Activated CD4-positive, alpha-beta T cell treated with anti-CD3 and anti-CD28 coated beads for 36 hours (primary cell): Measurements from ENCODE around the gene ADAMTS5. TPM values are rescaled to one million over a fixed set of nuclear protein-coding genes. Genes with fewer than 3 reads are reported as not detected.

Experiments
- ATAC-seq: fragments of 200-7000 bp; cut with Tn5 transposase; one replicate; pipeline ENCODE4 v1.10.0; 2021; ENCODE audit warnings: mild to moderate bottlenecking, moderate library complexity
- CTCF ChIA-PET: fragments of 350-600 bp; sonication (Branson Sonifier 250); formaldehyde crosslinking; loops from one replicate; lab custom pipeline; 2021; ENCODE audit warnings: antibody characterized with exemption; lab: Charles Lee
- POLR2A ChIA-PET: fragments of 350-600 bp; sonication (Branson Sonifier 250); formaldehyde crosslinking; loops from one replicate; lab custom pipeline; 2021; ENCODE audit warnings: antibody characterized with exemption, inconsistent platforms; lab: Charles Lee
- DNase-seq: peaks from one replicate; pipeline ENCODE4 v3.0.0-alpha.2; 2020
- H3K27ac Mint-ChIP-seq: one replicate; pipeline ENCODE4 v1.8.0; 2021; ENCODE audit warnings: mixed read lengths
- H3K27me3 Mint-ChIP-seq: one replicate; pipeline ENCODE4 v1.8.0; 2021; ENCODE audit warnings: mixed read lengths
- H3K36me3 Mint-ChIP-seq: one replicate; pipeline ENCODE4 v1.8.0; 2021; ENCODE audit warnings: low read depth, mixed read lengths
- H3K4me1 Mint-ChIP-seq: one replicate; pipeline ENCODE4 v1.8.0; 2021; ENCODE audit warnings: mixed read lengths
- H3K4me3 Mint-ChIP-seq: one replicate; pipeline ENCODE4 v1.8.0; 2021; ENCODE audit warnings: mild to moderate bottlenecking, moderate library complexity, mixed read lengths
- H3K9me3 Mint-ChIP-seq: one replicate; pipeline ENCODE4 v1.8.0; 2021; ENCODE audit warnings: low read depth, mixed read lengths
- intact Hi-C, 2 experiments: fragments of 100-400 bp; cut with DNase I in 1 of 2; cut with micrococcal nuclease in 1 of 2; formaldehyde crosslinking; loops; one replicate each; pipeline versions ENCODE4 v1.14.2 to v1.15.1; 2022 to 2024; cut with DNase I, micrococcal nuclease
- total RNA-seq, 2 experiments: library from RNA; stranded (reverse); gene quantifications; one replicate each; pipeline ENCODE4 v1.2.3, GENCODE V29; 2021

ADAMTS5 gene
- total RNA-seq, 2 experiments from 2014 or later: not detected

DNA sequence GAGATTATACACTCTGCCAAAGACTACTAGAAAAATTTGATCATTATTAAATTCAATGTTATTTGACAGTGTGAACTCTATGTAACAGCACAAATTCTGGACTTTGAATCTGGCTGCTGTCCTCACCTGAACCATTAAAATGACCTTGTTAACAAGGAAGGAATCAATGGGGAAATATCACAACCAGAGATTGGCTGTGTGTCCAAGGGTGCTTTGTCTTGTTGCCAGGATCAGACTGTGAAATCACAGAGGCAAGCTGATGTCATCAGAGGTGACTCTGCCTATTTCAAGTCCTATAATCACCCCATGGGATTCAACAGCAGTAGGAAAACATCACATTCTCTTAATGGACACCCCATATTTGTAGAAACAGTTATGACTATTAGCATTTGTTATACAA is 46.8 kb downstream of the ADAMTS5 start:
- CTCF ChIA-PET: no interaction called here
- intact Hi-C loops: no loop called here
- Mint-ChIP-seq H3K4me3 (no peak overlapping the region), H3K27ac (no peak overlapping the region), H3K9me3 (no peaks in the 10 kb centered on the region), H3K4me1 (no peaks in the 10 kb centered on the region), H3K36me3 (no peaks in the 10 kb centered on the region), H3K27me3 (peaks cover 6% of the 10 kb centered on the region)
- ATAC-seq (no peak), DNase-seq (no peak)
- POLR2A ChIA-PET: no interaction called here

DNA sequence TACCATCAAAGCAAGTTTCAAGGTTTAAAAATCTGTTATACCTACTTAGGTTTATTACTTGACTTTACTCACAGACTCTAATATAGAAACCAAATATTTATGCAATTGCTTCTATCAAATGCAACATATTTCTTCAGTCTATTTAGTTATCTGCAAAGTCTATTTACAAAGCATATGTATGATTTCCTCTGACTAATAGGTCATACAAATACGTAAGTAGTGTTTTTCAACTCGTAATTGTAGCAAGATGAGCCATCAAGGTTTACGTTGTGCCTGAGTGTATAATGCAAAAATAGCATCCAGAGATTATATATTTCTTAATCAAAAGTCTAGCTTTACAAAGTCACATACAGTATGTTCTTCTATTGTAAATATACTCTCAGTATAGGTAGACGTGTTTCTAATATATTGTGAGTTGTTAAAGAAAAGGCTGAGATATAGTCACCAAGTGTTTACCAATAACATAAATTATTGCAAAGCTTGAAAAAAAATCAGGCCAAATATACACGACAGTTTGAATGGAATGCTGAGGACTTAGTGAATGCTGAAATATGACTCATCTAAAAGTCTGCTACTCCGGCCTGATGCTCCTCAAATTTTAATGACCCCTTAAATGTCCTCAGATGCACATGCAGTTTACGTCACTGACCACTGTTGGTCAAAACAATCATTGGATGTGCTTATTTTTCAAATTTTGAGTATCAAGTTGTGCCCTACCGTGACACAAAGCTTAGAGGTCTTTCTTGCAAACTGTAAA is 48.4 kb downstream of the ADAMTS5 start:
- ChIA-PET CTCF (no interaction called here), POLR2A (no interaction called here)
- peaks cover 5% of the 10 kb centered on the region for H3K9me3 Mint-ChIP-seq
- H3K27ac Mint-ChIP-seq: no peak overlapping the region
- peaks cover 10% of the 10 kb centered on the region for H3K27me3 Mint-ChIP-seq
- no peaks in the 10 kb centered on the region for H3K4me1 Mint-ChIP-seq
- ATAC-seq: no peak
- intact Hi-C loops: no loop called here
- no peak for DNase-seq
- H3K36me3 Mint-ChIP-seq: no peaks in the 10 kb centered on the region
- no peak overlapping the region for H3K4me3 Mint-ChIP-seq

DNA sequence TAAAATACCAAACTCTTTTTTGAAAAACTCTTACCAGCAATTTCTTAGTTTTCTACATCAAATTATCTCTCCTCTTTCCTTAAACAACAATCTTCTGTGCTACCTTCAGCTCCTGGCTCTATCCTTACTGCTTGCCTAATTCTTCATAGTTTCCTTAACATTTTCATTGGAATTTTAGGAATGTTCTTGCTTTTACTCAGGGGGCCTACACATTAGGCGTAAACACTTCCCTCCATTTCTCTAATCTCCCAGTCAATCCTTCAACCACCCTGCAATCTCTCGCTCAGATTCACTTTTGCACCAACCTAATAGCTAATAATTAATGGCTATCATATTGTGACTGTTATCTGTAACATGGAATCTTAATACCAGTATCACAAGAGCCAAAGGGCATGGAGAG is 50.1 kb downstream of the ADAMTS5 start:
- intact Hi-C loops: no loop called here
- ATAC-seq (no peak), DNase-seq (no peak)
- no peak overlapping the region for H3K4me3 Mint-ChIP-seq
- POLR2A ChIA-PET: no interaction called here
- no peaks in the 10 kb centered on the region for H3K36me3 Mint-ChIP-seq
- H3K9me3 Mint-ChIP-seq: peaks cover 5% of the 10 kb centered on the region
- peaks cover 12% of the 10 kb centered on the region for H3K27me3 Mint-ChIP-seq
- CTCF ChIA-PET: no interaction called here
- H3K4me1 Mint-ChIP-seq: no peaks in the 10 kb centered on the region
- H3K27ac Mint-ChIP-seq: no peak overlapping the region

DNA sequence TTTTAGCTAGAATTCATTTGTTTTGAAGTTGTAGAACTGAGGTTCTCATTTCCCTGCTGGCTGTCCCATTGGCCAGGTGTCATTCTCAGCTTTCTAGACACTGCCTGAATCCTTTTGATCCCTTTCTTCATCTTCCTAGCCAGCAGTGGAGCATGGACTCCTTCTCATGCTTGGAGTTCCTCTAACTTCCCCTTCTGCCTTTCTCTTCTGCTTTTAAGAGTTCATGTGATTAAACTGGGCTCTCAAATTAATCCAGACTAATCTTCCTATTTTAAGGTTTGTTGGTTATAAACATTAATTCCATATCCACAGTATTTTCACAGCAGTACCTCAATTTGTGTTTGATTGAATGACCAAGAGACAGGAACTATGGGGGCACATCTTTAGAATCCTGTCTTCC is 52.3 kb downstream of the ADAMTS5 start:
- ChIA-PET POLR2A (no interaction called here), CTCF (interaction anchor here (1.1 kb wide), 1 partner anchor 9 kb away, joined by 3 read pairs; no protein-coding TSS in a partner anchor)
- Mint-ChIP-seq H3K36me3 (no peaks in the 10 kb centered on the region), H3K27ac (no peak overlapping the region), H3K9me3 (peaks cover 5% of the 10 kb centered on the region), H3K4me3 (no peak overlapping the region), H3K27me3 (peaks cover 12% of the 10 kb centered on the region), H3K4me1 (no peaks in the 10 kb centered on the region)
- ATAC-seq (no peak), DNase-seq (no peak)
- intact Hi-C loops: no loop called here

DNA sequence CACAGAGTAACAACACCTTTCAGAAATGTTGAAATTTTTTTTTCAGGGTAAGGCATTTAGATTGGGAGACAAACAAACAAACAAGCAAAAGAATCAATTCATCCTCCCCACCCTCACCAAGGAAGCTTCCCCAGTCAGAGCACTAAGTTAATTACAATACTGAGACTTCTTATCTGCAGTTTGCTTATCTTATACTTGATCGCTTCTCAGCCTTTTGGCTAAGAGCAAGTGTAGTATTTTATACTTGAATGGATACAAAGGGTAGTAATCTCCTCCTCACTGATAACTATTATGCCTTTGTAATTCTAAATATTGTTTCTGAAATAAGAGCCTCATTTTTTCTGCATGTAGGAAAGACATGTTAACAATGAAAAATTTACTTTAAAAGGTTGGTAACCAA is 54.4 kb downstream of the ADAMTS5 start:
- Mint-ChIP-seq H3K9me3 (peaks cover 5% of the 10 kb centered on the region), H3K4me3 (no peak overlapping the region), H3K27ac (no peak overlapping the region), H3K4me1 (no peaks in the 10 kb centered on the region), H3K27me3 (peaks cover 12% of the 10 kb centered on the region), H3K36me3 (no peaks in the 10 kb centered on the region)
- POLR2A ChIA-PET: no interaction called here
- CTCF ChIA-PET: no interaction called here
- intact Hi-C loops: no loop called here
- no peak for ATAC-seq
- no peak for DNase-seq

DNA sequence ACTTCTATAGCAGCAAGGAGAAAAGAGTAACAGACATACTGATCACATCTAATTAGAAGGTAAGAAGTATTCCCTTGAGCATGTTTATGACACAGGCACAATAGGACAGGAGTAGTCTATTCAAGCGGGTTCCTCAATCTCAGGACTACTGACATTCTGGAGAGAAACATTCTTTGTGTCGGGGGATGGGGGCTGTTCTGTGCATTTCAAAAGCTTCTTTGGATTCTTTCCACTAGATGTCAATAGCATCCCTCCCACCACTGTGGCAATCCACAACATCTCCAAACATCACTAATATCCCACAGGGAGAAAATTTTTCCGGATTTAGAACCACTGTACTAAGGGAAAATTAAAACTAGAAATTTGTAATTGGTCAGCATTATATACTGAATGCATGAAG is 56.9 kb downstream of the ADAMTS5 start:
- no peak for ATAC-seq
- Mint-ChIP-seq H3K27me3 (peaks cover 10% of the 10 kb centered on the region), H3K4me3 (no peak overlapping the region), H3K27ac (no peak overlapping the region), H3K9me3 (peaks cover 5% of the 10 kb centered on the region), H3K4me1 (no peaks in the 10 kb centered on the region), H3K36me3 (no peaks in the 10 kb centered on the region)
- no peak for DNase-seq
- intact Hi-C loops: no loop called here
- CTCF ChIA-PET: interaction anchor here (0.6 kb wide), 1 partner anchor 14 kb away, joined by 3 read pairs; no protein-coding TSS in a partner anchor
- POLR2A ChIA-PET: no interaction called here

DNA sequence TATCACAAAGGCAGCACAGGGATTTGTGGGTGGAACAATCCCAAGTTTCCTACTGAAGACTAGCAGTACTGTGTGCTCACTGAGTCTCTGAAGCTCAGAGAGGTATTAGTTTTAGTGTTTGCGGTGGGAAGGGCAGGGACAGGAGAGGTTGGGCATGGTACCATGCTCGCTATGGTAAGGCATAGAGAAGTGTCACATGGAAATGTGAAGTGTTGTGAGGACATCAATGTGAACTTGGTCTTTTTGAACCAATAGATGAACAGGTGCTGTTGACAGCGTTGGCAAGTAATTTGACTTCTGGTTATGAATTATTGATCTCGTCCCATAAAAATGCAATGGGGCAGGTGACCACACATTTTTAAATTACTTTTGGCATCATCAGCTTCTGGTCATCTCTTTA is 65.9 kb downstream of the ADAMTS5 start:
- ATAC-seq (no peak), DNase-seq (no peak)
- no peaks in the 10 kb centered on the region for H3K4me1 Mint-ChIP-seq
- H3K9me3 Mint-ChIP-seq: no peaks in the 10 kb centered on the region
- H3K27me3 Mint-ChIP-seq: peaks cover 5% of the 10 kb centered on the region
- H3K36me3 Mint-ChIP-seq: no peaks in the 10 kb centered on the region
- ChIA-PET CTCF (no interaction called here), POLR2A (no interaction called here)
- intact Hi-C loops: no loop called here
- no peak overlapping the region for H3K4me3 Mint-ChIP-seq
- no peak overlapping the region for H3K27ac Mint-ChIP-seq

DNA sequence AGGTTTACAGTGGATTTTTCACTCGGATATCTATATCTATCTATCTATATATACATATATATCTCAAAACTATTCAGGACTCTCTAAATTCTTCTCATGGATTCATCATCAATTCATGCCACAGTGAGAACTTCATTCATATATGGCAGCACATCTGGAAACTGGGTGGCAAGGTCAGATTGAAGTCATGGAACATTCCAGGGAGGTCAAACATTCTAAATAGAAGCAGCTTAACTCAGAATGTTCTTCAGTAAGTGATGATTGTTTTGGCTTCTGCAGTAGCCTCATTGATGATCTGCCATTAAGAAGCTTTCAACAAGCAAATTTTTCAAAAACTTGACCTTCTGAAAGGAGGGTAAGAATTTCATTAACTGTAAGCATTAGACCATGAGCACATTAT is 74.7 kb downstream of the ADAMTS5 start:
- Mint-ChIP-seq H3K4me3 (no peak overlapping the region), H3K36me3 (no peaks in the 10 kb centered on the region), H3K9me3 (no peaks in the 10 kb centered on the region), H3K27ac (no peak overlapping the region), H3K27me3 (no peaks in the 10 kb centered on the region), H3K4me1 (no peaks in the 10 kb centered on the region)
- no peak for ATAC-seq
- ChIA-PET POLR2A (no interaction called here), CTCF (no interaction called here)
- no peak for DNase-seq
- intact Hi-C loops: no loop called here

DNA sequence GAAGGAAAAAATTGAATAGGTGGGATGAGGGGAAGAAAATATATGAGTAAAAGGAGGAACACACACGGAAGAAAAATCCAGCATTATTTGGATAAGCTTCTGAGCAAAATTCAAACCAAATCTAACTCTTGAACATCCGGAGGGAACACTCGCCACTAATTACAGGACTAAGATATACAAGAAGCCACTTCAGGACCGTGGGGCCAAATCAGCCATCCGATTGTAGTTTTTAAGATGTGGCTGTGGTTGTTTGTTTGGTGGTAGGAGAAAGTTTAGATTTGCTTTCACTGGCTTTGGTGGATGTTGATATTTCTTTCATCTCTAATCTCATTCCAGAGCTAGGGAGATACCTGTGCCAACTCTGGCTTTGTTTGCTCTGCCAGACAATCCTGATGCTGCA is 78.0 kb downstream of the ADAMTS5 start:
- Mint-ChIP-seq H3K9me3 (no peaks in the 10 kb centered on the region), H3K36me3 (no peaks in the 10 kb centered on the region), H3K4me3 (no peak overlapping the region), H3K27ac (no peak overlapping the region), H3K27me3 (no peaks in the 10 kb centered on the region), H3K4me1 (no peaks in the 10 kb centered on the region)
- DNase-seq (no peak), ATAC-seq (no peak)
- CTCF ChIA-PET: no interaction called here
- POLR2A ChIA-PET: no interaction called here
- intact Hi-C loops: no loop called here

DNA sequence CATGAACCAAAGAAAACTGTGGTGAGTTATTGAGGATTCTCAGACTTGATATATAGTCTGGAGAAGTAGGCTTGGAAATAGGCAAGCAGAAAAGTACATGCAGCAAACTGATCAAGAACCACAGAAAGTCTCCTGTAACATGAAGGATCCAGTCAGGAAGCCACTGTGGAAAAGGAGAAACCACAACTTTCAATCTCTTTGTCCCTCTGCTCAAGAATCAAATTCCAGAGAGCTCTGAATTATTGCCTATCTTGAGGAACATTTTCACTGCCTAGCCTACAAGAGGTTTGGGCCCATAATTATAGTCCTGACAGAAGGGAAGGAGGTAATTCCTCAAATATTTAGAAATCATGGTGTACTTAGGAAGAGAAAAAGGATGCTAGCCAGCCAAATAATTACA is 78.6 kb downstream of the ADAMTS5 start:
- no peak for ATAC-seq
- DNase-seq: no peak
- Mint-ChIP-seq H3K27ac (no peak overlapping the region), H3K4me1 (no peaks in the 10 kb centered on the region), H3K9me3 (no peaks in the 10 kb centered on the region), H3K36me3 (no peaks in the 10 kb centered on the region), H3K27me3 (no peaks in the 10 kb centered on the region), H3K4me3 (no peak overlapping the region)
- intact Hi-C loops: no loop called here
- ChIA-PET CTCF (no interaction called here), POLR2A (no interaction called here)

DNA sequence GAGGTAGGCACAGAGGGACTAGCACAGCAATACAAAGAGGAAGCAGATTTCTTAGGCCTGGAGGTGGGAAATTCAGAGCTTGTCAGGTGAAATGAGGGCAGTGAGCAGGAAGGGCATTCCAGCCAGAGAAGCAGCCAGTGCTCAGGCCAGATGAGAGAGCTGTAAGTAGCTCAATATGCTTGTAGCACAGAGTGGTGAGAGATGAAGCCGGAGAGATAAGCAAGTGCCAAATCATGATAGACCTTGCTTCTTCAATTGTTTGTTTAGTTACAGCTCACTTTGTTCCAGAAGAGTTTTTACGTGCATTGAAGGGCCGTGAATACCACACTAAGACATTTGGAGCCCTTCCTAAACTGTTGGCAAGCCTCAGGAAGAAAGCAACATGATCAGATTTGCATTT is 79.6 kb downstream of the ADAMTS5 start:
- Mint-ChIP-seq H3K27me3 (no peaks in the 10 kb centered on the region), H3K36me3 (no peaks in the 10 kb centered on the region), H3K4me3 (no peak overlapping the region), H3K9me3 (no peaks in the 10 kb centered on the region), H3K27ac (no peak overlapping the region), H3K4me1 (no peaks in the 10 kb centered on the region)
- ChIA-PET POLR2A (no interaction called here), CTCF (no interaction called here)
- intact Hi-C loops: no loop called here
- no peak for ATAC-seq
- DNase-seq: no peak

DNA sequence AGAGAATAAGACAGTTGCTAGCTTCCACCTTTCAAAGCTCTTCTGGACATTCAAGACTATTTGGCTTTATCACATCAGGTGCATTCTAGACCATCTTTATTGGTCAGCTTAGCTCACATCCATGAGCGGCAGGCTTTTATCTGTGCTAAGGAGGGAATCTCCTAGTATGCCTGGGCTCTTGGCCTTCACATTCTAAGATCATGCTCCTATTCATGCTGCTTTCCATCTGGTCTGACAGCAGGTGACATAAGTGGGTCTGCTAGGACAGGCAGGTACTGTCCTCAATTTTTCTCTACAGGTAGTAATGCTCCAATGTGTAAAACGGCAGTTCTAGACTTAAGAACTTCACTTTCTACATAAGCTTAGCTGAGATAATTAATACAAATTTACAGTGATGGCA is 82.5 kb downstream of the ADAMTS5 start:
- intact Hi-C loops: no loop called here

More for the DNA sequence above, 82.5 kb downstream of the ADAMTS5 start:
- CTCF ChIA-PET: no interaction called here
- Mint-ChIP-seq H3K27me3 (peaks cover 7% of the 10 kb centered on the region), H3K4me3 (no peak overlapping the region), H3K36me3 (no peaks in the 10 kb centered on the region), H3K4me1 (no peaks in the 10 kb centered on the region), H3K9me3 (no peaks in the 10 kb centered on the region), H3K27ac (no peak overlapping the region)
- POLR2A ChIA-PET: no interaction called here
- ATAC-seq (no peak), DNase-seq (no peak)
